Measurements from ENCODE around the gene ZBTB16.

DNA sequence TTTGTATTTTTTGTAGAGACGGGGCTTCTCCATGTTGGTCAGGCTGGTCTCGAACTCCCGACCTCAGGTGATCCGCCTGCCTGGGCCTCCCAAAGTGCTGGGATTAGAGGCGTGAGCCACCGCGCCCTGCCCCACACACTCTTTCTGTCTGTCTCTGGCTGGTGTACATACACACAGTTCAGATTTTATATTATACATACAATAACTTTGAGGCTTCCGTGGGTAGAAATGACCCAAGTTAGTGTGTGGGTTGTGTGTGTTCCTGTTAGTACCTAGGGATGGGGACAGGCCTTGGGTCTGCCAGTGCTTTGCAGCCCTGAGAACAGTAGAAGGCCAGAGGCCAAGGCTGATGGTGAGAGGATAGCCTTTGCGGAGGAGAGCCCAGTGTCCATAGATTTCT lies 2.8 kb downstream of the ZBTB16 start:
- TF ChIP-seq, protein P1, sequence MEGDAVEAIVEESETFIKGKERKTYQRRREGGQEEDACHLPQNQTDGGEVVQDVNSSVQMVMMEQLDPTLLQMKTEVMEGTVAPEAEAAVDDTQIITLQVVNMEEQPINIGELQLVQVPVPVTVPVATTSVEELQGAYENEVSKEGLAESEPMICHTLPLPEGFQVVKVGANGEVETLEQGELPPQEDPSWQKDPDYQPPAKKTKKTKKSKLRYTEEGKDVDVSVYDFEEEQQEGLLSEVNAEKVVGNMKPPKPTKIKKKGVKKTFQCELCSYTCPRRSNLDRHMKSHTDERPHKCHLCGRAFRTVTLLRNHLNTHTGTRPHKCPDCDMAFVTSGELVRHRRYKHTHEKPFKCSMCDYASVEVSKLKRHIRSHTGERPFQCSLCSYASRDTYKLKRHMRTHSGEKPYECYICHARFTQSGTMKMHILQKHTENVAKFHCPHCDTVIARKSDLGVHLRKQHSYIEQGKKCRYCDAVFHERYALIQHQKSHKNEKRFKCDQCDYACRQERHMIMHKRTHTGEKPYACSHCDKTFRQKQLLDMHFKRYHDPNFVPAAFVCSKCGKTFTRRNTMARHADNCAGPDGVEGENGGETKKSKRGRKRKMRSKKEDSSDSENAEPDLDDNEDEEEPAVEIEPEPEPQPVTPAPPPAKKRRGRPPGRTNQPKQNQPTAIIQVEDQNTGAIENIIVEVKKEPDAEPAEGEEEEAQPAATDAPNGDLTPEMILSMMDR (IDR thresholded peaks at IDR 0.05; ENCODE audit: low read length) = no peak
- TF ChIP-seq EZH2phosphoT487 (IDR thresholded peaks at IDR 0.05; ENCODE audit: low read length) = no peak

All from MM.1S (cell line).